GM19328 (cell line): Measurements from ENCODE around the gene STAU1.
"Not testable (repeated sequence)": the region's sequence is repeated elsewhere in the genome, so short reads cannot be mapped to it uniquely, and the experiment has no call there.

ENCODE experiments used
- ATAC-seq: cut with Tn5 transposase; IDR thresholded peaks from one replicate; pipeline ENCODE4 v1.9.1; 2021; ENCODE audit warnings: mild to moderate bottlenecking, moderate library complexity; ENCODE audit not compliant: unreplicated experiment

The STAU1 gene

GRCh38 chr20:49203746-49204145, 15.6 kb upstream of the STAU1 start:
- ATAC-seq, result no peak

DNA sequence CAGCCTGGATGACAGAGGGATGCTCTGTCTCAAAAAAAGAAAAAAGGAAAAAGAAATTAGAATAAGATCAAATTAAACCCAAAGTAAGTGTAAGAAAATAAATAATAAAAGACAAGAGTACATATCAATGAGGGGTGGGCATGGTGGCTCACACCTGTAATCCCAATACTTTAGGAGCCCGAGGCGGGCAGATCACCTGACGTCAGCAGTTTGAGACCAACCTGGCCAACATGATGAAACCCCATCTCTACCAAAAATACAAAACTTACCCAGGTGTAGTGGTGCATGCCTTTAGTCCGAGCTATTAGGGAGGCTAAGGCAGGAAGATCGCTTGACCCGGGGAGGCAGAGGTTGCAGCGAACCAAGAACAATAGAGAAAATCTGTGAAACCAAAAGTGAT, 14.9 kb upstream of the STAU1 start:
- no peak for ATAC-seq

- ATAC-seq, result no peak
These were observed 11.7 kb upstream of the STAU1 start for GRCh38 chr20:49199729-49200293.

DNA sequence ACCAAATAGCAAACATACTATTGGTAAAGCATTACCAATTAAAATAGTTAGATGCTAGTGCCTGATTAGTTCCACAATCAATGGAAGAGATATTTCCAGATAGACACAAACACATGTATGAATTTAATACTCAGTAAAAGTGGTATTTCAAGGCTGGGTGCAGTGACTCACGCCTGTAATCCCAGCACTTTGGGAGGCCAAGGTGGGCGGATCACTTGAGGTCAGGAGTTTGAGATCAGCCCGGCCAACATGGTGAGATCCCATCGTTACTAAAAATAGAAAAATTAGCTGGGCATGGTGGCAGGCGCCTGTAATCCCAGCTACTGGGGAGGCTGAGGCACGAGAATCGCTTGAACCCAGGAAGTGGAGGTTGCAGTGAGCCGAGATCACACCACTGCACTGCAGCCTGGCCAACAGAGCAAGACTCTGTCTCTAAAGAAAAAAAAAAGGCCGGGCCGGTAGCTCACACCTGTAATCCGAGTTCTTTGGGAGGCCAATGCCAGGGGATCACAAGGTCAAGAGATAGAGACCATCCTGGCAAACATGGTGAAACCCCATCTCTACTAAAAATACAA, 4.9 kb upstream of the STAU1 start:
- ATAC-seq, result not testable (repeated sequence)

GRCh38 chr20:49187330-49187850, 744 bp downstream of the STAU1 start:
- no peak for ATAC-seq

DNA sequence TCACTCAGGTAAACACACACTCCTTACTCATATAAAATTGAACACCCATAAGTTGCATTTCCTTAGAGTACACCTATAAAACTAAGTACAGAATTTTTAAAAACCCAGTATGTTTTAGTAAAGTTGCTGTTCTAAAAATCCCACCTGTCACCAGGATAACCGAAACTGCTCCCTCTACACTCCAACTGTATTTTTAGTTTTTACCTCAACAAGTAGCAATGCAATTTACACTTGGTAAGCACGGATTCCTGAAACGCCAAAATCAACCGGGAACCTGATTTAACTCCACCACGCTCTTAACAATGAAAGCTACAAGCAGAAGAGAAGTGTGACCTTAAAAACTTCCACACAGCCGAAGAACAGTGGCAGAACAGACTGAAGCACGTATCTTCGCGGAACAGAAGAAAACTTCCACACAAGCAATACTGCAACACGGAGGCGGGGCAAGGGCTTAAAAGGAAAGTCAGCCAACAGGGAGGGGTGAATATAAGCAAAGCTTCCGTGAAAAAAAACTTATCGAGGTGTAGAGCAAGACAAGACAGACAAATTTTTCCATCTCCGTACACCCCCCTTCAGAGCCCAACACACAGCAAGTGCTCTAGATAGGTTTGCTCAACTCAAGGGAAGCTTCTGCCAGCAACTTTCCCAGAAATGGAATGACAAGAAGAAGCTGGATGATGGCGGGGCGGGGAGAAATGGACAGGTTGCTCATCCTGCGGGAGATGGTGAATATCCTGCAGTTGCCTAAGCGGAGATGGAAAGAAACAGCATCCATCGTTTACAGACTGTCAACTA, 1.4 kb downstream of the STAU1 start:
- no peak for ATAC-seq

DNA sequence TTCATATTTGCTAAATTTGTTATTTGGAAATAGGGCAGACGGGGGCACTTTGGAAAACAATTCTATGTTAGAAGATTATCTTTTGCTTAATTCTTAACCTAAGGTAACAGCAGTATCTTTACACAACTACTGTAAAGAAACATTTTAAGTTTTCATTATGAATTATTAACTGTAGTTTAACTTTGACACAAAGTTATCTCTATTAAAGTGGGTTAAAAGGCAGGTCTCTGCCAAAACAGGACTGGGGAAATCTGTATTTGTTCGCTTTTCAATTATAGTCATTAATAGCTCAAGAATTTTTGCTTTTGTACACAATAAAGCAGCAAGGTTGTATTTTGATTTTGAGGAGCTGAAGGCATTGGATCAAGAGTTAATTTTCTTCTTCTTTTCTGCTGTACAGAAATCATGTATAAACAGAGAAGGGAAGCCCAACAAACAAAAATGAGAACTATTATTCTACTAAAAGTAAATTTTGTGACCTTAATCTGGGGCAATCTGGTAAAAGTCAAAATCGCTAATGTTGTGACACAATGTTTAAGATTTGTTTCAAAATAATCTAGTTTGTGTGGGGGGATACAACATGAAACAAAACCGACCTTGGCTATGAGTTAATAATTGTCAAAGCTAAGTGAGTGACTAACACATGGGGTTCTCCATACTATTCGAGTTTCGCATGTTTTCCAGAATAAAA, 2.9 kb downstream of the STAU1 start:
- ATAC-seq, result no peak

DNA sequence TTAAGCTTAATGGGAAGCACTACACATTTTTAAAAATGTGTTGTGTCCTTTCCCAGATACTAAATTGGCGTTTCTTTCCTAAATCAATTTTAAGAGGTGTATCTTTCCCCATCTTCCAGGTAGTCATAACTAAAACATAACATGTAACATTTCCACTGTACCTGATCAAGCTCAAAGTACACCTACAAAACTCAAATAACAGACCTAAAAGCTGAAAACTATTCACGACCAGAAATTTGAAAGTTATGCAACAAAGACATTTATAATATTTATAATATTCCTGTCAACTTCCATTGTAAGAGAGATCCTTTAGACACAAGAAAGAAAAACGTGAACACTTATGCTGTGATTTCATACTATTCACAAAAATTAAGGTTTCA, 3.5 kb downstream of the STAU1 start:
- ATAC-seq, result no peak

- not testable (repeated sequence) for ATAC-seq
These were observed 4.0 kb downstream of the STAU1 start for GRCh38 chr20:49184084-49184501.

- no peak for ATAC-seq
These were observed 4.7 kb downstream of the STAU1 start for GRCh38 chr20:49183444-49183843.

- no peak for ATAC-seq
These were observed 6.8 kb downstream of the STAU1 start for GRCh38 chr20:49181265-49181877.

GRCh38 chr20:49179368-49180277, 8.5 kb downstream of the STAU1 start:
- no peak for ATAC-seq

- ATAC-seq, result no peak
These were observed 14.0 kb downstream of the STAU1 start for GRCh38 chr20:49174183-49174582.

DNA sequence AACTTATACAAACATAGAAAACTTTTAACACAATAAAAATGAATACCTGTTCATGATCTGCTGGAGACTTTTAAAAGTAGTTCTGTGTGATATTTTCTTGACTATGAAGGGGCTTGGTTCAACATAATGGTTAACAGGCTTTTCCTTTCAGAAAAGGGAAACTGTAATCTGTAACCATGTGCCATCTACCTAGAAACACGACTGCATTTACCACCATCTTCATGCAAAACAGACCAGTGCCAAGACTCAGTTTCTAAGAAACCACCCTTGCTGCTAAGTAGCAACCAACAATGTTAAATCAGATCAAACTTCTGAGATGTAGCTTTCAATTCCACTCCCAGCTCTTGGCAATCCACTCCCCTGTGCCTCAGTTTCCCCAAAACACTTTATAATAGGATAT, 15.7 kb downstream of the STAU1 start:
- no peak for ATAC-seq

- no peak for ATAC-seq
These were observed 16.2 kb downstream of the STAU1 start for GRCh38 chr20:49171909-49172308.

DNA sequence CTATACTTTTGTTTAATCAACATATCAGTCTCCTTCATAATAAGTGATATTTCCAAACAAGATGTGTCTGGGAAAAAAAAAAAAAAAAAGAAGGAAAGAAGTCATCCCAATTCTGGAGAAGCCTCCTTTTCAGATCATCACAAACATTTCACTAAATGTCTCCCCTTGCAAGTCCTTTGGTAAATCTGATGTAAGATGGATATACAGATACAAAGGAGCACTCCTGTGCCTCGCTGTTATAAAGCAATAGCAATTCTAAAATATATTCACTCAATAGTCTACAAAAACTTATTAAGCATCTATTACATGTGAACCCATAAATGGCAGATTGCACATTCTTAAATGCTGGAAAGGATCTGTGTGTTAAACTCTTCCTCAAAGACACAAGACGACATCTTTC, 17.4 kb downstream of the STAU1 start:
- ATAC-seq, result no peak

DNA sequence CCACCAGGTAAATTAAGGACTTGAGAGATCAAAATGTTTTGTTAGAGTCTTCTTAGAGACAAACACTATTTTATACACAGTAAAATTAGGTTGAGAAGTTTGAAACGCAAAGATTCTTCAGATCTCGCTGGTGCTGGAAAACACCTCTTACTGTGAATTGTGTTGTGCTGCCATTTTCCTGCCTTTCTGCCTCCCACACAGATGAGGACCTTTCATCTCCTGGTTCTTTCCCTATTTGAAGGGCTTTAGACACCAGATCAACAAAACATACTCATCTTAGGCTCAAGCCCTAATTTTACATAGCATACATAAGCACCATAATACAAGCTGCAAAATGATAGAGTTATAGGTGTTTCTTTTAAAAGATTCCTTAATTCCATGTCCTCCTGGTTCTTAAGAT, 18.6 kb downstream of the STAU1 start:
- ATAC-seq, result no peak

DNA sequence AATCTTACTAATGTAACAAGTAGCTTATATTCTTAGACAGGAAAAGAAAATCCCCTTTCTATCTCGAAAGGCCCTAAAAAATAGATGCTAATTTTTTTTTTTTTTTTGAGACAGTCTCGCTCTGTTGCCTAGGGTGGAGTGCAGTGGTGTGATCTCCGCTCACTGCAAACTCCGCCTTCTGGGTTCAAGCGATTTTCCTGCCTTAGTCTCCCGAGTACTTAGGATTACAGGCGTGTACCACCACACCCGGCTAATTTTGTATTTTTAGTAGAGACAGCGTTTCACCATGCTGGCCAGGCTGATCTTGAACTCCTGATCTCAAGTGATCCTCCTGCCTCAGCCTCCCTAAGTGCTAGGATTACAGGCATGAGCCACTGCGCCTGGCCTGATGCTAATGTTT, 19.3 kb downstream of the STAU1 start:
- ATAC-seq, result not testable (repeated sequence)

DNA sequence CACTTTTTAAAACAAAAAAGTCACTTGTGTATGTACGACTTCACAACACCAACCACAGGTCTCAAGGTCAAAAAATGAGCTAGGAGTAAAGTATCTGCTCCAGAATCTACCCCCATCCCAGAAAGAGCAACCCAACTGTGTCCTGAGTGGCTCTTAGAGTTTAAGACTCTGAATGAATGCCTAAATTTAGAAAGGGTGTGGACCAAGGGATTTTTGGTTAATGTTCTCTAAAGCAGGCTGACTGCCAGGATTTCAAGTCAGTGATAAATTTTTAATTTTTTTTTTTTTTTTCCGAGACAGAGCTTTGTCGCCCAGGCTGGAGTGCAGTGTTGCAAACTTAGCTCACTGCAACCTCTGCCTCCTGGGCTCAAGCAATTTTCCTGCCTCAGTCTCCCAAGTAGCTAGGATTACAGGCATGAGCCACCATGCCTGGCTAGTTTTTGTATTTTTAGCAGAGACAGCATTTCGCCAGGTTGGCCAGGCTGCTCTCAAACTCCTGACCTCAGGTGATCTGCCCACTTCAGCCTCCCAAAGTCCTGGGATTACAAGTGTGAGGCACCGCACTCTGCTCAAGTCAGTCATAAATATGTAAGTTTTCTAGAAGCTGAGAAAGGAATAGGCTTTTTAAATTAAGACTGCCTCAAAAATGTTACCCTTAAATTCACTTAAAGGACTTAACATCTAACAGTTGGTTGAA, 20.2 kb downstream of the STAU1 start:
- ATAC-seq, result no peak
